Endothelial cell of umbilical vein (primary cell): Measurements from ENCODE around the gene RNASEH1. TPM values are rescaled to one million over a fixed set of nuclear protein-coding genes. Genes with fewer than 3 reads are reported as not detected.

Experiments
- BruUV-seq: library from RNA; stranded (reverse); fragments of 400-500 nt; replicated peaks from 2 replicates; lab custom pipeline; 2021; lab: Mats Ljungman, UMichigan
- CTCF ChIA-PET: fragments of 300-600, 350-600 bp; sonication (Branson Sonifier 250); formaldehyde crosslinking; loops from one replicate; lab custom pipeline; 2021; ENCODE audit warnings: antibody characterized with exemption, inconsistent platforms; lab: Charles Lee
- POLR2A ChIA-PET: fragments of 300-600, 350-600 bp; sonication (Branson Sonifier 250); formaldehyde crosslinking; loops from one replicate; lab custom pipeline; 2021; ENCODE audit warnings: antibody characterized with exemption, inconsistent platforms; lab: Charles Lee
- DNase-seq: peaks from one replicate; pipeline ENCODE4 v3.0.0-alpha.2; 2011; ENCODE audit warnings: low read depth, low spot score
- FAIRE-seq: peaks from 2 replicates; lab custom pipeline; 2011; peaks lifted over from hg19 to GRCh38; lab: Jason Lieb, UNC
- H2AFZ ChIP-seq: 2 replicates; pipeline ENCODE4 v1.6.0; 2012; ENCODE audit warnings: low read depth, low read length, control low read depth, inconsistent platforms
- H3K27ac ChIP-seq: 2 replicates; pipeline ENCODE4 v1.5.1; 2011; ENCODE audit warnings: low read depth, mild to moderate bottlenecking, control low read depth, low read length, moderate library complexity; ENCODE audit not compliant: insufficient read depth
- H3K27me3 ChIP-seq, 2 experiments: 2 replicates each; pipeline versions ENCODE4 v1.6.0 to v1.6.1; 2011; ENCODE audit warnings: low read length in 2 of 2, mixed read lengths in 1 of 2; ENCODE audit not compliant: control insufficient read depth in 2 of 2, insufficient read depth in 2 of 2
- H3K36me3 ChIP-seq, 2 experiments: 2 replicates in 1 of 2; 3 replicates in 1 of 2; pipeline ENCODE4 v1.5.1; 2011; ENCODE audit warnings: low read length in 2 of 2, mild to moderate bottlenecking in 1 of 2, moderate library complexity in 1 of 2; ENCODE audit not compliant: control insufficient read depth in 2 of 2, insufficient read depth in 2 of 2; ENCODE audit errors: extremely low read depth in 1 of 2
- H3K4me1 ChIP-seq: 3 replicates; pipeline ENCODE4 v1.5.1; 2011; ENCODE audit warnings: mild to moderate bottlenecking, low read length; ENCODE audit not compliant: control insufficient read depth, insufficient read depth; ENCODE audit errors: extremely low read depth
- H3K4me2 ChIP-seq: 2 replicates; pipeline ENCODE4 v1.6.1; 2011; ENCODE audit warnings: low read length, control low read depth, mixed read lengths; ENCODE audit not compliant: insufficient read depth
- H3K4me3 ChIP-seq, 3 experiments: fragments of 200-600 bp in 1 of 3; sonication (generic), shearing (Covaris generic) in 1 of 3; replicated peaks in 1 of 3; 2 replicates each; pipeline ENCODE4 v1.5.1; 2011 to 2016; ENCODE audit warnings: control low read depth in 3 of 3, low read length in 3 of 3, mild to moderate bottlenecking in 2 of 3, inconsistent platforms in 1 of 3, low read depth in 1 of 3, moderate library complexity in 1 of 3; ENCODE audit not compliant: insufficient read depth in 1 of 3
- H3K79me2 ChIP-seq: 2 replicates; pipeline ENCODE4 v1.6.0; 2012; ENCODE audit warnings: low read length, inconsistent platforms; ENCODE audit not compliant: control insufficient read depth, insufficient read depth
- H3K9ac ChIP-seq: replicated peaks from 2 replicates; pipeline ENCODE3; 2011; ENCODE audit warnings: low read length, control low read depth; ENCODE audit not compliant: insufficient read depth; ENCODE audit errors: extremely low read depth
- H3K9me1 ChIP-seq: replicated peaks from 3 replicates; pipeline ENCODE4 v1.6.0; 2011; ENCODE audit warnings: mild to moderate bottlenecking, low read length; ENCODE audit not compliant: control insufficient read depth, insufficient read depth; ENCODE audit errors: extremely low read depth
- H3K9me3 ChIP-seq: replicated peaks from 2 replicates; pipeline ENCODE4 v1.5.1; 2012; ENCODE audit warnings: low read length, inconsistent platforms; ENCODE audit not compliant: control insufficient read depth, insufficient read depth
- H4K20me1 ChIP-seq: replicated peaks from 2 replicates; pipeline ENCODE3; 2011; ENCODE audit warnings: mild to moderate bottlenecking, low read length; ENCODE audit not compliant: control insufficient read depth, insufficient read depth; ENCODE audit errors: extremely low read depth
- CTCF ChIP-seq, 2 donors: IDR thresholded peaks; 1 replicate in 1 of 2; 2 replicates in 1 of 2; pipeline ENCODE4 v1.5.1; 2011; ENCODE audit warnings: low read length in 2 of 2, mild to moderate bottlenecking in 2 of 2, moderate library complexity in 2 of 2, control low read depth in 1 of 2, inconsistent platforms in 1 of 2, low read depth in 1 of 2; ENCODE audit not compliant: insufficient read depth in 1 of 2; ENCODE audit errors: extremely low read depth in 1 of 2
- EZH2 ChIP-seq: IDR thresholded peaks from 2 replicates; pipeline ENCODE4 v1.6.1; 2012; ENCODE audit warnings: borderline replicate concordance, low read depth, mild to moderate bottlenecking, moderate library complexity, low read length, inconsistent platforms; ENCODE audit not compliant: severe bottlenecking
- FOS ChIP-seq: IDR thresholded peaks from 2 replicates; pipeline ENCODE4 v1.6.1; 2011; ENCODE audit warnings: mild to moderate bottlenecking, low read length, moderate library complexity, borderline replicate concordance; ENCODE audit not compliant: insufficient read depth
- GATA2 ChIP-seq: IDR thresholded peaks from 2 replicates; pipeline ENCODE4 v1.7.0; 2011; ENCODE audit warnings: low read depth, mild to moderate bottlenecking, moderate library complexity, mixed read lengths, low read length; ENCODE audit not compliant: insufficient read length, insufficient read depth
- JUN ChIP-seq: IDR thresholded peaks from 2 replicates; pipeline ENCODE4 v1.6.1; 2011; ENCODE audit warnings: borderline replicate concordance, low read depth; ENCODE audit not compliant: insufficient read length, insufficient read depth
- MAX ChIP-seq: IDR thresholded peaks from 2 replicates; pipeline ENCODE4 v1.6.1; 2011; ENCODE audit not compliant: insufficient read depth, insufficient read length
- MYC ChIP-seq: IDR thresholded peaks from one replicate; pipeline ENCODE4 v1.6.1; 2011; ENCODE audit warnings: mild to moderate bottlenecking, low read depth, low read length
- POLR2A ChIP-seq: IDR thresholded peaks from 2 replicates; pipeline ENCODE4 v1.6.1; 2012; ENCODE audit warnings: low read depth, mild to moderate bottlenecking, control low read depth, low read length
- POLR2AphosphoS5 ChIP-seq: IDR thresholded peaks from 2 replicates; pipeline ENCODE4 v1.6.1; 2012; ENCODE audit warnings: low read depth, mild to moderate bottlenecking, control low read depth, low read length, moderate library complexity; ENCODE audit not compliant: insufficient read depth
- dilution Hi-C: fragments of 300-500 bp; cut with MboI; formaldehyde crosslinking; loops from one replicate; pipeline ENCODE4 v1.15.0; 2019; ENCODE audit warnings: low sequenced_read_pairs; ENCODE audit not compliant: extremely low pct_ligation_motif_present
- intact Hi-C: fragments of 100-400 bp; cut with micrococcal nuclease; formaldehyde crosslinking; loops from one replicate; pipeline ENCODE4 v1.10.0; 2022
- polyA plus RNA-seq, 4 experiments: library from polyadenylated mRNA; depleted of rRNA in 3 of 4; stranded (reverse) in 3 of 4; unstranded in 1 of 4; fragments of >200 nt; gene quantifications; 2 replicates each; pipeline versions ENCODE4 v1.2.1 to v1.2.3, GENCODE V29; 2011 to 2012; ENCODE audit warnings: missing spikeins in 1 of 4
- total RNA-seq: library from RNA; stranded (reverse); gene quantifications from 2 replicates; pipeline ENCODE4 v1.2.3, GENCODE V29; 2021

RNASEH1 gene
- total and polyA plus RNA-seq, 2 donors (not counting 3 experiments of a cell fraction or from before 2014, with no cell fraction given), result 12.8 to 30.8 TPM

GRCh38 chr2:3543023-3543683 is 15.0 kb downstream of the RNASEH1 start:
- Histone ChIP-seq H3K9me1 (no peaks in the 10 kb centered on the region), H3K4me3 (no peak overlapping the region), H3K79me2 (peaks cover 8% of the 10 kb centered on the region), H3K4me1 (no peaks in the 10 kb centered on the region), H3K4me2 (no peak overlapping the region), H3K36me3 (peaks cover 23 to 33% of the 10 kb centered on the region in 2 experiments), H3K9me3 (no peaks in the 10 kb centered on the region), H2AFZ (no peak overlapping the region), H3K27ac (no peak overlapping the region), H4K20me1 (no peaks in the 10 kb centered on the region), H3K27me3 (no peaks in the 10 kb centered on the region), H3K9ac (no peak overlapping the region)
- FAIRE-seq (no peak), DNase-seq (no peak)
- dilution Hi-C loops (no loop called here), intact Hi-C loops (no loop called here)
- POLR2A ChIA-PET, result no interaction called here
- CTCF ChIA-PET, result no interaction called here
- TF ChIP-seq EZH2 (no peak), MYC (no peak), FOS (no peak), GATA2 (no peak), POLR2AphosphoS5 (no peak), CTCF (IDR thresholded peaks at IDR 0.05; ENCODE audit: extremely low read depth in 1 of 2, insufficient read depth in 1 of 2, low read depth in 1 of 2, low read length in 2 of 2) (no peak), MAX (no peak), JUN (no peak), POLR2A (no peak)
- BruUV-seq, result no TSS peak
